HepG2 (cell line): Measurements from ENCODE around the gene ZKSCAN5. TPM values are rescaled to one million over a fixed set of nuclear protein-coding genes. Genes with fewer than 3 reads are reported as not detected.

ENCODE experiments used
- ATAC-seq: fragments of 200-7000 bp; cut with Tn5 transposase; 3 replicates; pipeline ENCODE4 v1.9.1; 2020; ENCODE audit warnings: mild to moderate bottlenecking, moderate library complexity
- BruUV-seq: library from RNA; stranded (reverse); fragments of 400-500 nt; replicated peaks from 2 replicates; lab custom pipeline; 2021; lab: Mats Ljungman, UMichigan
- CTCF ChIA-PET: fragments of 300-600 bp; formaldehyde crosslinking; extraction: SDS; loops from one replicate; lab custom pipeline; 2021; ENCODE audit warnings: low total read pairs, inconsistent platforms, low intra/inter-chr PET ratio; lab: Yijun Ruan, JAX
- POLR2A ChIA-PET: fragments of 350-600 bp; sonication (Branson Sonifier 250); formaldehyde crosslinking; loops from one replicate; lab custom pipeline; 2020; ENCODE audit warnings: antibody characterized with exemption, inconsistent platforms; lab: Yijun Ruan, JAX
- DNase-seq: peaks from one replicate; pipeline ENCODE4 v3.0.0-alpha.2; 2015; ENCODE audit warnings: low spot score
- FAIRE-seq: peaks from 3 replicates; lab custom pipeline; 2011; peaks lifted over from hg19 to GRCh38; lab: Jason Lieb, UNC
- H2AFZ ChIP-seq: one replicate; pipeline ENCODE4 v1.6.1; 2011; ENCODE audit warnings: low read length, inconsistent platforms
- H3K27ac ChIP-seq: fragments of 300-600 bp; 3 replicates; pipeline ENCODE4 v1.8.0; 2011; ENCODE audit warnings: mixed run types, mild to moderate bottlenecking, mixed read lengths, low read length, inconsistent platforms; ENCODE audit not compliant: insufficient read depth; ENCODE audit errors: extremely low read length
- H3K27me3 ChIP-seq, 2 experiments: fragments of 200-600 bp in 1 of 2; 2 replicates in 1 of 2; 3 replicates in 1 of 2; pipeline versions ENCODE4 v1.6.0 to v1.8.0; 2011; ENCODE audit warnings: low read length in 2 of 2, mild to moderate bottlenecking in 2 of 2, moderate library complexity in 2 of 2, inconsistent platforms in 1 of 2; ENCODE audit not compliant: insufficient read depth in 2 of 2, control insufficient read depth in 1 of 2
- H3K36me3 ChIP-seq, 2 experiments: fragments of 200-600 bp in 1 of 2; replicated peaks in 1 of 2; 2 replicates in 1 of 2; 3 replicates in 1 of 2; pipeline versions ENCODE4 v1.5.1 to v1.8.0; 2011; ENCODE audit warnings: low read length in 2 of 2, inconsistent platforms in 1 of 2; ENCODE audit not compliant: insufficient read depth in 2 of 2, control insufficient read depth in 1 of 2
- H3K4me1 ChIP-seq: 2 replicates; pipeline ENCODE4 v1.5.1; 2012; ENCODE audit warnings: low read length, inconsistent platforms; ENCODE audit not compliant: insufficient read depth
- H3K4me2 ChIP-seq: 2 replicates; pipeline ENCODE4 v1.6.0; 2011; ENCODE audit warnings: low read depth, low read length, inconsistent platforms
- H3K4me3 ChIP-seq, 3 experiments: fragments of 200-600 bp in 1 of 3; sonication (generic), shearing (Covaris generic) in 1 of 3; replicated peaks in 1 of 3; 2 replicates each; pipeline ENCODE4 v1.5.1; 2011 to 2016; ENCODE audit warnings: low read length in 3 of 3, inconsistent platforms in 2 of 3, low read depth in 2 of 3, mild to moderate bottlenecking in 2 of 3, control low read depth in 1 of 3, mixed read lengths in 1 of 3; ENCODE audit not compliant: insufficient read depth in 1 of 3
- H3K79me2 ChIP-seq: one replicate; pipeline ENCODE4 v1.6.1; 2011; ENCODE audit warnings: low read length, inconsistent platforms; ENCODE audit not compliant: insufficient read depth
- H3K9ac ChIP-seq: 2 replicates; pipeline ENCODE4 v1.6.0; 2011; ENCODE audit warnings: mild to moderate bottlenecking, low read depth, low read length, inconsistent platforms; ENCODE audit not compliant: insufficient read depth
- H3K9me3 ChIP-seq: 2 replicates; pipeline ENCODE4 v1.5.1; 2012; ENCODE audit warnings: mild to moderate bottlenecking, low read length
- H4K20me1 ChIP-seq: 2 replicates; pipeline ENCODE4 v1.6.0; 2011; ENCODE audit warnings: inconsistent platforms, mild to moderate bottlenecking, low read length, moderate library complexity; ENCODE audit not compliant: insufficient read depth
- NFIB ChIP-seq: sonication (generic); formaldehyde crosslinking; IDR thresholded peaks from 2 replicates; pipeline ENCODE4 v1.9.0; 2021; ENCODE audit warnings: missing genetic modification reagents, mild to moderate bottlenecking, borderline replicate concordance
- PHF20 ChIP-seq: sonication (generic); formaldehyde crosslinking; IDR thresholded peaks from 2 replicates; pipeline ENCODE4 v1.5.0; 2020; ENCODE audit warnings: mild to moderate bottlenecking, missing genetic modification reagents
- POGK ChIP-seq: sonication (generic); formaldehyde crosslinking; conservative IDR thresholded peaks from 2 replicates; pipeline ENCODE4 v1.8.0; 2022; ENCODE audit warnings: mild to moderate bottlenecking, moderate library complexity, missing genetic modification reagents
- RBFOX2 ChIP-seq: fragments of 200-400 bp; formaldehyde crosslinking; IDR thresholded peaks from 2 replicates; pipeline ENCODE4 v1.6.1; 2017; ENCODE audit warnings: low read depth, mild to moderate bottlenecking, low read length
- ZNF770 ChIP-seq: sonication (generic); formaldehyde crosslinking; IDR thresholded peaks from 2 replicates; pipeline ENCODE4 v1.5.0; 2020; ENCODE audit warnings: mild to moderate bottlenecking, missing genetic modification reagents
- WGBS: methylation state at CpG from one replicate; pipeline ENCODE4 v1.1.6; 2017; ENCODE audit warnings: low lambda C conversion rate; 5-methylcytosine and 5-hydroxymethylcytosine counted together
- in situ Hi-C: cut with HindIII; loops from 2 replicates; pipeline ENCODE4 v1.10.0; 2017; ENCODE audit warnings: low pct_unique_long_range_greater_than_20kb; ENCODE audit not compliant: extremely low pct_ligation_motif_present
- intact Hi-C: fragments of 100-400 bp; cut with micrococcal nuclease; formaldehyde crosslinking; loops from one replicate; pipeline ENCODE4 v1.10.0; 2022; ENCODE audit not compliant: unreplicated experiment
- polyA plus RNA-seq, 8 experiments: library from polyadenylated mRNA; depleted of rRNA in 3 of 8; stranded (reverse) in 7 of 8; unstranded in 1 of 8; fragments of >200 nt; fragmentation: Illumina TruSeq in 4 of 8; extraction: Trizol in 4 of 8; gene quantifications; 2 replicates each; pipeline versions ENCODE4 v1.2.1 to v1.2.3, GENCODE V29; 2011 to 2016; ENCODE audit warnings: low read depth in 4 of 8, missing spikeins in 1 of 8, mixed read lengths in 1 of 8; ENCODE audit not compliant: insufficient read depth in 1 of 8
- total RNA-seq, 5 experiments: library from RNA; depleted of rRNA; stranded (reverse); fragments of >200 nt; fragmentation: Illumina TruSeq; extraction: Trizol; gene quantifications; 2 replicates each; pipeline ENCODE4 v1.2.3, GENCODE V29; 2016; ENCODE audit warnings: low read depth in 1 of 5

Gene ZKSCAN5
- total and polyA plus RNA-seq, 2 of the 13 experiments (the other 11 are each of a cell fraction or from before 2014, with no cell fraction given): 5.5 to 11.7 TPM

- TF ChIP-seq PHF20 (CRISPR knock-in tag) (no peak), NFIB (CRISPR knock-in tag) (no peak), ZNF770 (CRISPR knock-in tag) (peak; percentile 93)
Observed at GRCh38 chr7:99559175-99559915, 54.9 kb downstream of the ZKSCAN5 start (continued).

- no peak overlapping the region for H3K27ac ChIP-seq
- peak overlapping the region; percentile 100; the same call in 1 of the 2 replicates for H3K9ac ChIP-seq
- TF ChIP-seq POGK (CRISPR knock-in tag) (no peak), RBFOX2 (0 out of 2 replicates have a peak, but pooled peaks have one; percentile 19)
- ATAC-seq (no peak), FAIRE-seq (no peak), DNase-seq (no peak)
- POLR2A ChIA-PET: no interaction called here
- CTCF ChIA-PET: no interaction called here
- 97% methylated on average over 7 of the region's 7 CpGs for WGBS
- in situ Hi-C loops (no loop called here), intact Hi-C loops (no loop called here)
- peaks cover 17 to 56% of the 10 kb centered on the region in 2 experiments for H3K36me3 ChIP-seq
- H3K9me3 ChIP-seq: no peaks in the 10 kb centered on the region
- peaks cover 43% of the 10 kb centered on the region for H3K4me1 ChIP-seq
- H3K79me2 ChIP-seq: peaks cover 50% of the 10 kb centered on the region
- H3K27me3 ChIP-seq: no peaks in the 10 kb centered on the region; a peak in 1 of 5 replicates
- H4K20me1 ChIP-seq: peaks cover 5% of the 10 kb centered on the region; the same call in 1 of the 2 replicates
- no peak overlapping the region for H3K4me3 ChIP-seq
- BruUV-seq: TSS peak; percentile 36
- H2AFZ ChIP-seq: no peak overlapping the region
- H3K4me2 ChIP-seq: no peak overlapping the region
Observed at GRCh38 chr7:99560834-99561736, 56.6 kb downstream of the ZKSCAN5 start.
